ENCODE measurements around the gene VPREB3.

The VPREB3 gene

DNA sequence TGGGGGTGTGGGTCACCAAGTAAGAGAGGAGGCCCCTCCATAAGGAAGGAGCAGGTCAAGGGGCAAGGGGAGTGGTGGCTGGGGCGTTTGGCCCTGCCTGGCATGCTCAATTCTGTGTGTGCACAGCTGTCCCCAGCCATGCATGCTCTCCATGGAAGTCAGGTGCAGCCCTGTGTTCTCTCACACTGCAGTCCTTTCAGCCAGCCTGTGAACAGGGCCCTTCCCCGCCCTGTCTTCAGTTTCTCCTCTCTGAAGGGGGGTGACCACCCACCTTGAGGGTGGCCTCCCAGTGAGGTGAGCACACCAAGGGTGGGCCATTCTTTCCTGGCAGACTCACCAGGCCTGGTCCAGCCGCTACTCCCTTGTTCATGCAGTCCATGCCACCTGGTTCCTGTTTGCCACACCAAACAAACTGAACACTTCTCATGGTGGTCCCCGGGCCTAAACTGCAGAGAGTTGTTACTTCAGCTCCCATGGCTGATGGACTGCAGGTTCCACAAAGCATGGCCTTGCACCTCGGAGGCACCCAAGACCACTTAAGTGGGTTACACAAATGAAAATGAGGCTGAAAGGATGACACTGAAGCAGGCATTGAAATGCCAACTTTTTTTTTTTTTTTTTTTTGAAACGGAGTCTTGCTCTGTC is 15.2 kb upstream of the VPREB3 start:
- no peak for DNase-seq (ENCODE audit: low read depth, low spot score)
- H3K4me3 ChIP-seq (ENCODE audit: low read length) = no peak overlapping the region

DNA sequence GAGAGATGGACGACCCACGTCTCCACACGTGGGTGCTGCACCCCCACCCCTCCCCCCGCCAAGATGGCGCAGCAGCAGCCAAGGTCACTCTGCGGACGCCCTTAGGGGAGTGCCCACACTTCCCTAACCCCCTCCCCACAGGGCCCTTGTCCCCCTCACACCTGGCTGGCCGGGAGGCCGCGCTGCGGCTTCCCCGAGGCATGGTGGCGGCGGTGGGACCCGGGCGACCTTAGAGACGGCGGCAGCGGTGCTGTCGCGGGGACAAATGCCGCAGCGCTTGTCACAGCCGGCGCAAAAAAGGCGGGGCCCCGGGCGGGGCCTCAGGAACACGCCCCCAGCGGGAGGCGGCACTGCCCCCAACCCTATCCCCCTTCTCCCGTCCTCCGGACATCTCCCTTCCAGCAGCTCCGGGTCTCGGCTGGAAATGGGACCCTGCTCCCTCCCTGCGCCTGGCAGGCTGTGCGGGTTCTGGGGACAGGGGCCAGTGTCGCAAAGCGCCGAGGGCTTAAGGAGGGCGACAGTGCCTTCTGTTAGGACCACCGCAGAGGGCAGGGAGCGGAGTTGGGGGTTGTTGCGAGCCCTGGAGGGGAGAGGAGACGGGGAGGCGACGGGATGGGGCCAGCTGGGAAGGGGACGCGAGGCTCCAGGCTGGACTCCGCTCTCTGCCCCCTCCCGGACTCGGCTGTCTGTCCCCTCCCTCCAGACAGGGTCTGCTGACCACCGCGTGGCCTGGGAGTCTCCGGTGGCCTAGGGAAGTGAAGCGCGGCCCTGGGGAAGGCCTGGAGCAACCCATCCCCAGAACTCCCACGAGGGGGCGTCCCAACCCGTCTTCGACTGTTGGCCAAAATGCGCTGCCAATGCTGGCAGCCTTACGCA is 13.7 kb upstream of the VPREB3 start, which contains the start of gene CHCHD10:
CHCHD10 (minus strand) TSS at position 300 of the 876 bp plus-strand sequence; CDS start at position 202, 98 bp downstream.
- DNase-seq (ENCODE audit: low read depth, low spot score) = peak; percentile 70
- H3K4me3 ChIP-seq (ENCODE audit: low read length) = peak within 1 kb of the TSS; percentile 81

DNA sequence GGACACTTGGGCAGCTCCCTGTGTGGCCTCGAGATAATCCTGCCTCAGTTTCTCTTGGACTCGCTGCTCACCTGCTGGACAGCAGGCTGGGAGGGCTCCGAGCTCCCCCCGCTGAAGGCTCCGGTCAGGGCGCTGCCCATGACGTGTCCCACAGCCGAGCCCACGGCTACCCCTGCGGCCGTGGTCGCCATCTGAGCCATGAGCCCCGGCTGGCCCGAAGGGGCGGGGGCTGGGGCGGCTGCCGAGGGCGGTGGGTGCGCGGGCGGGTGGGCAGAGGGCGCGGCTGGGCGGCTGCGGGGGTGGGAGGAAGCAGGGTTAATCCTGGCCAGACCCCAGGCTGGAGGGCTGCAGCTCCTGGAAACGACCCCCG is 13.1 kb upstream of the VPREB3 start:
- DNase-seq (ENCODE audit: low read depth, low spot score) = no peak
- H3K4me3 ChIP-seq (ENCODE audit: low read length) = peak overlapping the region; percentile 81

DNA sequence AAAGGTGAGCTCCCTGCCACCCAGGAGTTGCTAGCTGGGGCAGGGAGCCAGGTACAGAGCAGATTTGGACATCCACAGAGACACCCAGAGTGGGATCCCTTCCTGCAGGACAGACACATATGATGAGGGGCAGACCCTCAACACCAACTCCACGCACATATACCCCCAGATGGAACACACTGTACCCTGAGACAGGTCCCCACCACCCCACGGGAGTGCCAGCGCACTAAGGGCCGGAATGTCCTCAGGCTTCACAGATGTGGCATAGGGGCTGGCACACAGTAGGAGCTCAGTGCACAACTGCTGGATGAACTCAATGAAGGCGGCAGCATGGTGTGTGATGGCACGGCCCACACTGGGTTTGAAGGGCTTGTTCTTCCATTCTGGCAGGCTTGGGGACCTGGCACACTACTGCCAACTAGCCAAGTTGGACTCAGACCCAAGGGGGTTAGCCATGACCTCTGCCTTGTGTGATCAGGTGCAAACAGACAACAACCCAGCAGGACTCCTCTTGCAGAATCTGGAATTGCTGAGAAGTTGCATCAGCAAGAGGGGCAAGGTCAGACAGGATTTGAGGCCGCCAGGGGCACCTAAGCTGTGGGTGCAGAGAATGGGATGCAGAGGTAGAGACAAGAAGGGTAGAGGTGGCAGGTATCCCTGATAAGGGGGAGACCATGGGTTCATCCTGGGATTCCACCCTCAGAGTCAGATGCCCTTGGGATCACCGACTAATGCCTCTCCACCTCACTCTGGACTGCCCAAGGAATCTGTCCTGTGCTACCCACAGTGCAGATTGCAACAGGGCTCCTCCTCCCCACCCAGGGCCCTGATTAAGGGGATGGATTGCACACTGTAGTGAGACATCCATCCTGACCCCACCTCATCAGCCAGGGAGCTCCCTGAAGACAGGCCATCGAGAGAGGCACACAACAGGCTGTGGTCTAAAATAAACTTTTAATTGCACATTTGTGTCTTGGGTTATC is 11.0 kb upstream of the VPREB3 start:
- H3K4me3 ChIP-seq (ENCODE audit: low read length) = no peak overlapping the region
- DNase-seq (ENCODE audit: low read depth, low spot score) = no peak

DNA sequence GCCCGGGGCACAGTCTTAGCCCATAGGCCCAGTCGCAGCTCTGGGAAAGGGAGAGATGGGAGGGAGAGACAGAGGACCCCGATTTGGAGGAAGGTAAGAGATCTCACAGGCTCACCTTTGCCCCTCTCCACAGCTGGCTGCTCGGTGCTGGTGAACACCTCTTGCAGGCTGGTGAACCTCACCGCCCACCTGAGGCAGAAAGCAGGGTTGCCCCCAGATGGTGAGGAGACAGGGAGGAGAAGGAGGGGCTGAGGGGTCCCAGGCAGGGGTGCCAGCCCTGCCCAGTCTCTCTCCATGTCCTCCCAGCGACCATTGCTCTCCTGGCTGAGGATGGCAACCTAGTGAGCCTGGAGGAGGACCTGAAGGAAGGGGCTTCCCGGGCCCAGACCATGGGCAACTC is 9.7 kb upstream of the VPREB3 start:
- no peak overlapping the region for H3K4me3 ChIP-seq (ENCODE audit: low read length)
- DNase-seq (ENCODE audit: low read depth, low spot score) = no peak

DNA sequence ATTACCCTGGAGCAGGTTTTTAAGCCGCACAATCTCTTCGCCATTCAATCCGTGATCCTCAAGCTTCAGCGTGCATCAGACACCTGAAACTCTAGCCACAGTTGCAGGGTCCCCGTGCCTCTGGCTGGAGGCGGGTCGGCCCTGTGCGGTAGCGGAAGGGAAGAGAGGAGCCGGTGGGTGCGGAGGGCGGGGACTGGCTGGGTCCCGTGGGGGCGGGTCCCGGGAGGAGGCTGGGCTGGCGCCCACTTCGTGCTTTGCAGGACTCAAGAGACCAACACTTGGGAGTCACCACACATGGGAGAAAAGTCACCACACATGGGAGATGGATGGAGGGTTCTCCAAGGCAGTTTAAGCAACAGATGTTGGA is 9.3 kb upstream of the VPREB3 start:
- no peak for DNase-seq (ENCODE audit: low read depth, low spot score)
- H3K4me3 ChIP-seq (ENCODE audit: low read length) = no peak overlapping the region

DNA sequence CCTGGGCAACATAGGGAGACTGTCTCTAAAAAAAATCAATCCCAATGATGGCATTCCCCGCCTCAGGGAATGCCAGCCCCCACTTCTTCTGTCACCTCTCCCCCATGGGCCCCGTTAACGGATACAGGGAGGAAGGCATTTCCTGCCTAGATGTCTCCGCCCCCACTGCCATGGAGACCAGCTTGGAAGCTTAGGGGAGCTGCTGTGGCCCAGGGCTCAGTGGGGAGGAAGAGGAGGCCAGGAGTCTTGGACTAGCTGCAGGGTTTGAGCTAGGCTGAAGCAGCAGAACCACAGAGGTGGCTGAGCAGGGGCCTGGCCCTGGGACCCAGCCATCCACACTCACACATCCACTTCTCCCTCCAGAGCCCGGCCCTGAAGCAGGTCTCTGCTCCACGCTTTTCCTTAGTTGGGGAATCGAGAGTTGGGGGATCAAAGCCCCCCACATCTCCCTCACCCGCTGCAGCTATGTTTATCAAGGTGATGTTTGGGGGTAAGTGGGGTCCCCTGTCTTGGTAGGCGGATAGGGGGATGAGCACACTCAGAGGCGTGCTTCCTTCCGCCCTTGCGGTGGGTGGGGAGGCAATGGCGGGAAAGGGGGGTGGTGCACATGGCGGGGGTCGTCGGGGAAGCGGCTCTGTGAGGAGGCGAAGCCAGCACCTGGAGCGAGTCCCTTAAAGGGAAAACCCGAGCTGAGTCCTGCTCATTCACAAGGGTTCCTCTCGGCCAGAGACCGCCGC is 8.8 kb upstream of the VPREB3 start, which contains the start of gene C22orf15:
C22orf15 (plus strand) TSS at position 149 of the 737 bp plus-strand sequence; CDS start at position 466, 317 bp downstream.
- H3K4me3 ChIP-seq (ENCODE audit: low read length) = no peak within 1 kb of the TSS
- no peak for DNase-seq (ENCODE audit: low read depth, low spot score)

DNA sequence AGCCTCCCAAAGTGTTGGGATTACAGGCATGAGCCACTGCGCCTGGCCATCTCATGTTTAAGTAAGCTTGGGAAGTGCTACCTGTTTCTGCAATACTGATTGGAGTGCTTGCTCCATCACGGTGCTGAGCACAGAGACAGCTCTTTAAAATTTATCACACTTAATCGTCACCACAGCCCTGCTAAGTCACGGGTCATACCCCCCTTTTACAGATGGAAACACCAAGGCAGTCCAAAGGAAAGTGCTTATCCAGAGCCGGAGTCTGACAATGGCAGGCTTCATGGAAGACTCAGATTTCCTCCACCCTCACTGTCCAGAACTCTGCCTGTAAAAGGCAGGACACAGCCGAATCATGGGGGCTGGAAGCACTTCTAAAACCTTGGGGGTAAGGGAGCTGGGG is 5.8 kb upstream of the VPREB3 start:
- DNase-seq (ENCODE audit: low read depth, low spot score) = no peak
- no peak overlapping the region for H3K4me3 ChIP-seq (ENCODE audit: low read length)

DNA sequence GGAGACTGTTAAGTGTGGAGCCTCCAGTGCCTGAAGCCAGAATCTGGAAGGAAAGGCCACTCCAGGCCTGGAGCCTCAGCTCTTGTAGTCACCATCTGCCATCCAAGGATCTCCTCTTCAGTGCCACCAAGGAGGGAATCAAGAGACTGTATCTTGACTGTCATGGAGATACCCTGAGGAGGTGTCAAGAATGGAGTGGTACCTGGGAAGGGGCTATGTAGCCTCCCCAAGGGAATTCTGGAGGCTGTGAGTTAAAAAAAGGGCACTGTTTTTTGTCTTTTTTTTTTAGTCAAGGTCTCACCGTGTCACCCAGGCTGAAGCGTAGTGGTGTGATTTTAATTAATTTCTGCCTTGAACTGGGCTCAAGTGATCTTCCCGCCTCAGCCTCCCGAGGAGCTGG is 5.3 kb upstream of the VPREB3 start:
- H3K4me3 ChIP-seq (ENCODE audit: low read length) = no peak overlapping the region
- no peak for DNase-seq (ENCODE audit: low read depth, low spot score)

DNA sequence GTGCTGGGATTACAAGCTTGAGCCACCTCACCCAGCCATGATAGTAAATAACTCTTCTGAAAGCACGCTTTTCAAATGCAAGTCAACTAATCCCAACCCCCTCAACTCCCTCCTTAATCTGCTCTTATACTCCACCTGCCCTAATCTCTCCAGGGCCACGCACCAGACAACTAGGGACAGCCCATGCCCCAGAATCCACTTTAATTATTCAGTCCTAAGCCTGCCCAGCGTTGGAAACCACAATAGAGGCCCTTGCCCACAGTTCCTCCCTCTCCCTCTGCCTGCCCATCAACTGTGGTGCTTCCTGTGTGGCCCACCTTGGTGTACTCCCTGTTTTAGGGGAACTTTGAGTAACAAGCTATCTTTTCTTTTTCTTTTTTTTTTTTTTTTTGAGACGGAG is 2.7 kb upstream of the VPREB3 start:
- no peak overlapping the region for H3K4me3 ChIP-seq (ENCODE audit: low read length)
- DNase-seq (ENCODE audit: low read depth, low spot score) = no peak

DNA sequence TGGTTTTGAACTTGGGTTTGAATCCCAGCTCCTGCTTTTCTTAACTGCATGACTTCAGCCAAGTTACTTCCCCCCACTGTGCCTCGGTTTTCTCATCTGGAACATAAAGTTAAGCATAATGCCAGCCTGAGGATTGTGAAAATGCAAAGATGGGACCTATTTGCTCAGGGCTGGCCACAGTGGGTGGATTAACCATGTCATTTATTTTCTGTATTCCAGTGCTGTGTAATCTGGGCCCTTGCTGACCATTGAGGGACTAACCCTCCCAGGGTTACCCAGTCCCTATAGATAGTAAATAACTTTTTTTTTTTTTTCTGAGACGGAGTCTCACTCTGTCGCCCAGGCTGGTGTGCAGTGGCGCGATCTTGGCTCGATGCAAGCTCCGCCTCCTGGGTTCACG is 1.5 kb upstream of the VPREB3 start:
- H3K4me3 ChIP-seq (ENCODE audit: low read length) = no peak overlapping the region
- no peak for DNase-seq (ENCODE audit: low read depth, low spot score)

DNA sequence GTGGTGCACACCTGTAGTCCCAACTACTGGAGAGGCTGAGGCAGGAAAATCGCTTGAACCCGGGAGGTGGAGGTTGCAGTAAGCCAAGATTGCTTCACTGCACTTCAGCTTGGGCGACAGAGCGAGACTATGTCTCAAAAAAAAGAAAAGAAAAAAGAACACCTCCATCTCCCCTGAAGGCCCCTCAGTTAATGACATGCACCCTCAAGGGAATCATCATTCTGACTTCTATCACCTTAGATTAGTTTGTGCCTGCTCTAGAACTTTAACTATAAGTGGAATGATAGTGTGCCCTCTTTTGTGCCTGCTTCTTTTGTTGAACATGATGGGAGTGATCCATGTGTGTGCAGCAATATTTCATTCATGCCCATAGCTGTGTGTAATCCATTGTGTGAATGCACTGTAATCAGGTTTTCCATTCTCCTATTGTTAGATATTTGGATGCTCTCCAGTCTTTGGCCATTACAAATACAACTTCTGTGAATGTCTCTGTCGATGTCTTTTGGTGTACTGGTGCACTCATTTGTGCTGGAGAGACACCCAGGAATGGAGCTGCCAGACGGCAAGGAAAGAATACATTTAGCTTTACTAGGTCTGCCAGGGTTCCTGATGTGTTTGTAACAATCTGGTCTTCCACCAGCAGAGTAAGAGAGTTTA is 883 bp upstream of the VPREB3 start:
- no peak for DNase-seq (ENCODE audit: low read depth, low spot score)
- H3K4me3 ChIP-seq (ENCODE audit: low read length) = no peak overlapping the region

DNA sequence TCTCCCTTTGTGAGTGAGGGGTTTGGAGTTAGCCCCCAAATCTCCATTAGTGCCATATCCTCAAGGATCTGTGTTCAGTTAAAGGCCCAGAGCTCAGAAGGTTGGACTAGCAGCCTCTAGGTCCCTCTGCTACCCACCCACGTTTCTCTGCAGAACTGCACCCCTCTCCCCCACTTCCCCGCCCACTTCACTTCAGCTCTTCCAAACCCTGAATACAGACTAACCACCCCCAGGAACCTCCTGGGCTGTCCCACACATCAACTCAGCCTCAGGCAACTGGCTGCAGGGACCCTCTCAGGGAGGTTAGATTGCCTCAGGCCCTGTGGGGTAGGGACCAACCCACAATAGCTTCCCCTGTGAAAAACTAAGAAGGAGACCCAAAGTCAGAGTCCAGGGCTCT is 840 bp downstream of the VPREB3 start:
- H3K4me3 ChIP-seq (ENCODE audit: low read length) = no peak overlapping the region
- DNase-seq (ENCODE audit: low read depth, low spot score) = no peak

DNA sequence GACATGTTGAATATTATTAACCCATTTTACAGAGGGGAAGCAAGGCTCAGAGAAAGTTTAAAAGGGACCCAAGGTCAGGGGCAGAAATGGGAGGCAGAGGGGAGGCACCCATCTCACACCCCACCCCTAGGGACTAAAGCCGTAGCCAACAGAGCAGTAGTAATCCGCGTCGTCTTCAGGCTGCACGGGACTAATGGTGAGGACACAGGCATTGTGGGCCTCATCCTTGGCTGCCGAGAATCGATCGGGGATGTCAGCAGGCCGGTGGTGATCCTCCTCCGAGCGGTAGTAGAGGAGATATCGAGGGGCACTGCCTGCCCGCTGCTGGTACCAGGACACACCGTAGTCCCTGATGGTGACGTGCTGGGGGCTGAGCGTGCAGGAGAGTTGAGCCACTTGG is 1.5 kb downstream of the VPREB3 start:
- no peak for DNase-seq (ENCODE audit: low read depth, low spot score)
- H3K4me3 ChIP-seq (ENCODE audit: low read length) = no peak overlapping the region

DNA sequence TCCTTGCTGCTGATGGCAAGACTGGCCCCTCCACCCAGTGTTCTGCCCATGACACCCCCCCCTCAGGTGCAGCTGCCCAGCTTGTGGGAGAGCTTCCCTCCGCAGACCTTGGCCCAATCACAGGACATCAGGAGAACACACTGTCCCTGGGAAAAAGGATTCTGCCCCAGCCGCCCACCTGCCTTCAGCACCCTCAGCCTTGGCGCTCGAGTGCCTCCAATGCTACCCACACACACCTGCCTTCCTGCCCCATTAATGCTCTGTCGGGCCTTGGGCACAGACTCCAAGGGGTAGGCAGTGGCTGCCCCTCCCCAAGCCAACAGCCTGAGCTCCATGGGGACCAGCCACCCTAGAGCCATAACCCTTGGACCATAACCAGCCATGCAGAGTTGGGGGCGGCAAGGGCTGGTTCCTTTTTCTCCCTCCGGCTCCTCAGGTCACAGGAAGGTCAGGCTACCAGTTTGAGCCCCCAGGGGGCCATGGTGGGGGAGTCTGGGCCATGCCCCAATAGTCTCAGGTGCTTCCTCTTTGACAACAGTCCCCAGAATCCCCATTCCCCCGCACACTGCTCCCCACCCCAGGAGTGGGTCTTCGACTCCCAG is 2.0 kb downstream of the VPREB3 start:
- no peak overlapping the region for H3K4me3 ChIP-seq (ENCODE audit: low read length)
- no peak for DNase-seq (ENCODE audit: low read depth, low spot score)

DNA sequence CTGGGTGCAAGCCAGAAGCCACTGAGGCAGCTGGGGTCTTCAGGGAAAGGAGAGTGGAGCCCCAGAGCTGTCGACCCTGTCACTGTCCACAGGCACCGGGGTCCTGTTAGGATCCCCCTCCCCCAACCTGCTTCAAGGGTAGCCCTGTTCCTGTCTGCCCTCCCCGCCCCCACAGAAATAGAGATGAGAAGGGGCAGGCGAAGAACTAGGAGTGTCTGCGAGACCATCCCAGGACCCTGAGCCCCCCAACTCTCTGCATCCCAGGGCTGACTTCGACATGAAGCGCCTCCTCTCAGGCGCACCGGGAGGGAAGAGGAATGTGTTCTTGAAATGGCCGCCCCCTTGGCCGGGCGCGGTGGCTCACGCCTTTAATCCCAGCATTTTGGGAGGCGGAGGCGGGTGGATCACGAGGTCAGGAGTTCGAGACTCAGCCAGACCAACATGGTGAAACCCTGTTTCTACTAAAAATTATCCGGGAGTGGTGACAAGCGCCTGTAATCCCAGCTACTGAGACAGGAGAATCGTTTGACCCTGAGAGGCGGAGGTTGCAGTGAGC is 2.7 kb downstream of the VPREB3 start:
- peak overlapping the region; percentile 82 for H3K4me3 ChIP-seq (ENCODE audit: low read length)
- DNase-seq (ENCODE audit: low read depth, low spot score) = no peak

DNA sequence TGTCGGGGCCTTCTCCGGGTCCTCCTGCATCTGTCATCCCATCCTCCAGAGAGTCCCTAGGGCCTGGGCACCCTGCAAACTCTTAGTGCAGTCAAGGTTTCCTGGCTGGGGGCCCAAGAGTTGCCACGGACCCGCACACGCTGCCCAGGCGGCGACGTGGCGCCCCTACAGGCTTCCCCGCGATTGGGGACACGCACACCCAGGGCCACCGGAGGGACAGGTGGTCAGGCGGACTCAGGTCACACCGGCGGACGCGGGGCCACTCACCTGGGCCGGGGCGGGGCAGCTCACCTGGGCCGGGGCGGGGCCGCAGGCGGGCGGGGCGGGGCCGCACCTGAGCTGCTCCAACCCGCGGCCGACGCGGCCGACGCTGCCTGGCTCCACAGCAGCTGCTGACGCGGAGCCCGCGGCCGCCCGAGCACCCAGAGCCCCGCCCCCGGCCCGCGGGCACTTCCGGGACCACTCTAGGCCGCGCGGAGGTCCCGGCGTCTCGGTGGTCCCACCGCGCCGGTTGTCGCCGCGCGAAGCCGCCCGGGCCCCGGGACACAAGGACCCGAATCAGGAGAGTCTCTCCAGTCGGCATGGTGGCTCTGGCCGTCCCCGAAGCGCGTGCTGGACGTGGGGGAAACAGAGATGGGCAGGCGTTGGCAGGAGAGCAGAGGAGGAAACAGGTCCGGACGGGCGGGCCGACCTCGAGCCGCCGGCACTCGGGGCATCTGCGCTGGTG is 3.3 kb downstream of the VPREB3 start, which contains the start of gene ZNF70:
ZNF70 (minus strand) TSS at position 399 of the 727 bp plus-strand sequence. CDS start 5,972 bp downstream, outside the sequence.
- peak within 1 kb of the TSS; percentile 82 for H3K4me3 ChIP-seq (ENCODE audit: low read length)
- peak; percentile 66 for DNase-seq (ENCODE audit: low read depth, low spot score)

Data from Jurkat, Clone E6-1 (cell line).